GM12864 (cell line): ENCODE results near the gene PKN1.
"Not testable (repeated sequence)": the region's sequence is repeated elsewhere in the genome, so short reads cannot be mapped to it uniquely, and the experiment has no call there.

ENCODE experiments used
- DNase-seq: peaks from one replicate; pipeline ENCODE4 v3.0.0-alpha.2; 2011; ENCODE audit warnings: low read depth
- H3K4me3 ChIP-seq: 2 replicates; pipeline ENCODE4 v1.5.1; 2011; ENCODE audit warnings: mild to moderate bottlenecking, low read depth, low read length, control low read depth
- TF ChIP-seq, protein P1 (sequence below): IDR thresholded peaks from 2 replicates; pipeline ENCODE4 v1.5.1; 2011; ENCODE audit warnings: low read depth, mild to moderate bottlenecking, moderate library complexity, low read length, control low read depth, inconsistent platforms; ENCODE audit errors: missing control alignments

The PKN1 gene

DNA sequence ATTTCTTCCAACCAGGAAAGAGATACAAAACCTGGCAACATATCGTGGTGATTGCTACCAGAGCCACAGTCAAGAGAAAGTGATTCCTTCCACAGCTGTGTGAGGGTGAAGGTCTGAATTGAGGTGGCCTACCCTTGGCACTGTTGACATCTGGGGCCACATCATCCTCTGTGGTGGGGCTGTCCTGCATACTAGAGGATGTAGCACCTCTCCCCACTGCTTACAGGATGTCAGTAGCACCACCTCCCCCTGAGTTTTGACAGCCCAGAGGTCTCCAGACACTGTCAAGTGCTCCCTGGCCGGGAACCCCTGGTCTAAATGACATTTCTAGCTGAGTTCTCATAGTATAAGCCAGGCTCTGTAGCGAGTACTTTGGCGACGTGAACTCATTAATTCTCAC is 26.6 kb downstream of the PKN1 start:
- DNase-seq: no peak
- H3K4me3 ChIP-seq: no peak overlapping the region
- TF ChIP-seq, protein P1, sequence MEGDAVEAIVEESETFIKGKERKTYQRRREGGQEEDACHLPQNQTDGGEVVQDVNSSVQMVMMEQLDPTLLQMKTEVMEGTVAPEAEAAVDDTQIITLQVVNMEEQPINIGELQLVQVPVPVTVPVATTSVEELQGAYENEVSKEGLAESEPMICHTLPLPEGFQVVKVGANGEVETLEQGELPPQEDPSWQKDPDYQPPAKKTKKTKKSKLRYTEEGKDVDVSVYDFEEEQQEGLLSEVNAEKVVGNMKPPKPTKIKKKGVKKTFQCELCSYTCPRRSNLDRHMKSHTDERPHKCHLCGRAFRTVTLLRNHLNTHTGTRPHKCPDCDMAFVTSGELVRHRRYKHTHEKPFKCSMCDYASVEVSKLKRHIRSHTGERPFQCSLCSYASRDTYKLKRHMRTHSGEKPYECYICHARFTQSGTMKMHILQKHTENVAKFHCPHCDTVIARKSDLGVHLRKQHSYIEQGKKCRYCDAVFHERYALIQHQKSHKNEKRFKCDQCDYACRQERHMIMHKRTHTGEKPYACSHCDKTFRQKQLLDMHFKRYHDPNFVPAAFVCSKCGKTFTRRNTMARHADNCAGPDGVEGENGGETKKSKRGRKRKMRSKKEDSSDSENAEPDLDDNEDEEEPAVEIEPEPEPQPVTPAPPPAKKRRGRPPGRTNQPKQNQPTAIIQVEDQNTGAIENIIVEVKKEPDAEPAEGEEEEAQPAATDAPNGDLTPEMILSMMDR: no peak

GRCh38 chr19:14460935-14461334 is 27.8 kb downstream of the PKN1 start:
- TF ChIP-seq, protein P1: no peak
- no peak for DNase-seq
- no peak overlapping the region for H3K4me3 ChIP-seq

DNA sequence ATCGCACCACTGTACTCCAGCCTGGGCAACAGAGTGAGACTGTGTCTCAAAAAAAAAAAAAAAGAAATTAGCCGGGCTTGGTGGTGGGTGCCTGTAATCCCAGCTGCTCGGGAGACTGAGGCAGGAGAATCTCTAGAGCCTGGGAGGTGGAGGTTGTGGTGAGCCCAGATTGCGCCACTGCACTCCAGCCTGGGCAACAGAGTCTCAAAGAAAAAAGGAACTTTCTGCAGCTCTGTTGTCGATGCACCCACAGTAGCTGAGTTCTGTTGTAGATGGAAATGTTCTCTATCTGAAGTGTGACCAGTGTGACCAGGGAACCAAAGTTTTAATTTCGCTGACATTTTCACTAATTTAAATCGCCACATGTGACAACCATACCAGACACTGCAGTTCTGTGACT is 29.3 kb downstream of the PKN1 start:
- DNase-seq, H3K4me3 ChIP-seq: not testable (repeated sequence)

DNA sequence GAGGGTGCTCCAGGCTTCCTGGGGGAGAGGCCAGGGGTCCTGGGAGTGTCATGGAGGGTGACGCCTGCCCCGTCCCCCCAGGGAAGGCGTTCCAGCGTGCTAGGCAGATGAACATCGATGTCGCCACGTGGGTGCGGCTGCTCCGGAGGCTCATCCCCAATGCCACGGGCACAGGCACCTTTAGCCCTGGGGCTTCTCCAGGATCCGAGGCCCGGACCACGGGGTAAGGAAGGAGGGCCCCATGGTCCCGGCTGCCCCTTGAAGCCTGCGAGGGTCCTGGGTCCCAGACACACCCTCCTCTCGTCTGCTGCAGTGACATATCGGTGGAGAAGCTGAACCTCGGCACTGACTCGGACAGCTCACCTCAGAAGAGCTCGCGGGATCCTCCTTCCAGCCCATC is 30.6 kb downstream of the PKN1 start:
- TF ChIP-seq, protein P1: no peak
- no peak for DNase-seq
- H3K4me3 ChIP-seq: no peak overlapping the region

DNA sequence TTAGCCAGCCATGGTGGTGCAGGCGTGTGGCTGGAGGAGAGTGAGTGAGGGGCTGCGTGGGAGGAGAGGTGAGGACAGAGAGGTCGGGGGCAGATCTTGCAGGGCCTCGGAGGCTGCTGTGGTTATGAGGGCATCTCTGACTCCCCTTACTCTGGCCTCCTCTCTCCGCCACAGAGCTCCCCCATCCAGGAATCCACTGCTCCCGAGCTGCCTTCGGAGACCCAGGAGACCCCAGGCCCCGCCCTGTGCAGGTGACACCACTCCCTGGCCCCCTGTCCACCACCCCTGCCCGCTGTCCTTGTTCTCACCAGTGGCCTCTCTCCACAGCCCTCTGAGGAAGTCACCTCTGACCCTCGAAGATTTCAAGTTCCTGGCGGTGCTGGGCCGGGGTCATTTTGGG is 34.3 kb downstream of the PKN1 start:
- DNase-seq: no peak
- TF ChIP-seq, protein P1: no peak
- no peak overlapping the region for H3K4me3 ChIP-seq

- H3K4me3 ChIP-seq: no peak overlapping the region
- DNase-seq: no peak
- TF ChIP-seq, protein P1: no peak
Observed at GRCh38 chr19:14467816-14468215, 34.7 kb downstream of the PKN1 start.

GRCh38 chr19:14470031-14470876 is 37.1 kb downstream of the PKN1 start:
- TF ChIP-seq, protein P1: no peak
- no peak for DNase-seq
- H3K4me3 ChIP-seq: no peak overlapping the region
